ENCODE results near the gene CHAF1B.

- TF ChIP-seq EP300 (IDR thresholded peaks at IDR 0.05): no peak
- TF ChIP-seq, protein P1, sequence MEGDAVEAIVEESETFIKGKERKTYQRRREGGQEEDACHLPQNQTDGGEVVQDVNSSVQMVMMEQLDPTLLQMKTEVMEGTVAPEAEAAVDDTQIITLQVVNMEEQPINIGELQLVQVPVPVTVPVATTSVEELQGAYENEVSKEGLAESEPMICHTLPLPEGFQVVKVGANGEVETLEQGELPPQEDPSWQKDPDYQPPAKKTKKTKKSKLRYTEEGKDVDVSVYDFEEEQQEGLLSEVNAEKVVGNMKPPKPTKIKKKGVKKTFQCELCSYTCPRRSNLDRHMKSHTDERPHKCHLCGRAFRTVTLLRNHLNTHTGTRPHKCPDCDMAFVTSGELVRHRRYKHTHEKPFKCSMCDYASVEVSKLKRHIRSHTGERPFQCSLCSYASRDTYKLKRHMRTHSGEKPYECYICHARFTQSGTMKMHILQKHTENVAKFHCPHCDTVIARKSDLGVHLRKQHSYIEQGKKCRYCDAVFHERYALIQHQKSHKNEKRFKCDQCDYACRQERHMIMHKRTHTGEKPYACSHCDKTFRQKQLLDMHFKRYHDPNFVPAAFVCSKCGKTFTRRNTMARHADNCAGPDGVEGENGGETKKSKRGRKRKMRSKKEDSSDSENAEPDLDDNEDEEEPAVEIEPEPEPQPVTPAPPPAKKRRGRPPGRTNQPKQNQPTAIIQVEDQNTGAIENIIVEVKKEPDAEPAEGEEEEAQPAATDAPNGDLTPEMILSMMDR (IDR thresholded peaks at IDR 0.05): no peak
- TF ChIP-seq POLR2A (IDR thresholded peaks at IDR 0.05): no peak
These were observed 9.2 kb upstream of the CHAF1B start for GRCh38 chr21:36375994-36376393.

Measured in ovary (tissue), 3 donors.